Lower leg skin (tissue), 3 donors: ENCODE measurements around the gene EFCAB8.

ENCODE experiments used
- POLR2A ChIP-seq, 2 donors: fragments of 450-650 bp; IDR thresholded peaks; one replicate each; pipeline ENCODE4 v1.6.1; 2016 to 2017; ENCODE audit warnings: antibody characterized with exemption in 2 of 2, mild to moderate bottlenecking in 1 of 2, moderate library complexity in 1 of 2
- TF ChIP-seq, protein P1 (sequence below), 3 donors: fragments of 450-650 bp; IDR thresholded peaks; one replicate each; pipeline ENCODE4 v1.5.1; 2016; ENCODE audit warnings: antibody characterized with exemption in 3 of 3, mild to moderate bottlenecking in 3 of 3, moderate library complexity in 2 of 3

GRCh38 chr20:32924781-32925180, 66.1 kb downstream of the EFCAB8 start:
- TF ChIP-seq, protein P1, sequence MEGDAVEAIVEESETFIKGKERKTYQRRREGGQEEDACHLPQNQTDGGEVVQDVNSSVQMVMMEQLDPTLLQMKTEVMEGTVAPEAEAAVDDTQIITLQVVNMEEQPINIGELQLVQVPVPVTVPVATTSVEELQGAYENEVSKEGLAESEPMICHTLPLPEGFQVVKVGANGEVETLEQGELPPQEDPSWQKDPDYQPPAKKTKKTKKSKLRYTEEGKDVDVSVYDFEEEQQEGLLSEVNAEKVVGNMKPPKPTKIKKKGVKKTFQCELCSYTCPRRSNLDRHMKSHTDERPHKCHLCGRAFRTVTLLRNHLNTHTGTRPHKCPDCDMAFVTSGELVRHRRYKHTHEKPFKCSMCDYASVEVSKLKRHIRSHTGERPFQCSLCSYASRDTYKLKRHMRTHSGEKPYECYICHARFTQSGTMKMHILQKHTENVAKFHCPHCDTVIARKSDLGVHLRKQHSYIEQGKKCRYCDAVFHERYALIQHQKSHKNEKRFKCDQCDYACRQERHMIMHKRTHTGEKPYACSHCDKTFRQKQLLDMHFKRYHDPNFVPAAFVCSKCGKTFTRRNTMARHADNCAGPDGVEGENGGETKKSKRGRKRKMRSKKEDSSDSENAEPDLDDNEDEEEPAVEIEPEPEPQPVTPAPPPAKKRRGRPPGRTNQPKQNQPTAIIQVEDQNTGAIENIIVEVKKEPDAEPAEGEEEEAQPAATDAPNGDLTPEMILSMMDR (IDR thresholded peaks at IDR 0.05) = no peak
- TF ChIP-seq POLR2A (IDR thresholded peaks at IDR 0.05) = no peak
